GM21447 (cell line): ENCODE data around the gene CRY2.
A peak's percentile ranks its signal among the peaks of the same experiment; 100 is the strongest.

Experiments
- ATAC-seq: cut with Tn5 transposase; IDR thresholded peaks from one replicate; pipeline ENCODE4 v1.9.1; 2021; ENCODE audit not compliant: unreplicated experiment

Gene CRY2

GRCh38 chr11:45917286-45917622, 70.0 kb downstream of the CRY2 start:
- no peak for ATAC-seq

GRCh38 chr11:45917623-45918330, 70.5 kb downstream of the CRY2 start, which contains the start of gene PEX16:
PEX16 (minus strand) TSS chr11:45917877; CDS start chr11:45917811, 66 bp downstream.
- peak; percentile 88 for ATAC-seq

- ATAC-seq: peak; percentile 43
These were observed 71.2 kb downstream of the CRY2 start for GRCh38 chr11:45918331-45918941.

- no peak for ATAC-seq
These were observed 71.8 kb downstream of the CRY2 start for GRCh38 chr11:45918962-45919675.

GRCh38 chr11:45919806-45920530, 72.7 kb downstream of the CRY2 start:
- ATAC-seq: no peak

GRCh38 chr11:45920531-45921477, 73.5 kb downstream of the CRY2 start:
- ATAC-seq: no peak

- no peak for ATAC-seq
These were observed 74.5 kb downstream of the CRY2 start for GRCh38 chr11:45921561-45922424.

GRCh38 chr11:45922425-45923082, 75.3 kb downstream of the CRY2 start, which contains the start of gene LARGE2:
LARGE2 (plus strand) TSS chr11:45922656; CDS start chr11:45922883, 227 bp downstream.
- ATAC-seq: no peak

GRCh38 chr11:45924036-45924915, 77.0 kb downstream of the CRY2 start:
- no peak for ATAC-seq

GRCh38 chr11:45924927-45925326, 77.7 kb downstream of the CRY2 start:
- no peak for ATAC-seq

GRCh38 chr11:45925550-45925949, 78.3 kb downstream of the CRY2 start:
- ATAC-seq: no peak

- no peak for ATAC-seq
These were observed 78.7 kb downstream of the CRY2 start for GRCh38 chr11:45926001-45926401.

GRCh38 chr11:45926536-45927331, 79.5 kb downstream of the CRY2 start:
- no peak for ATAC-seq

GRCh38 chr11:45927332-45927683, 80.0 kb downstream of the CRY2 start:
- no peak for ATAC-seq

- no peak for ATAC-seq
These were observed 80.6 kb downstream of the CRY2 start for GRCh38 chr11:45927684-45928413.

- no peak for ATAC-seq
These were observed 81.4 kb downstream of the CRY2 start for GRCh38 chr11:45928535-45929215.
